KBM-7 (cell line): Measurements from ENCODE around the gene MAD1L1.

Experiments used
- DNase-seq: peaks from one replicate; pipeline ENCODE4 v3.0.0-alpha.2; 2015
- in situ Hi-C: fragments of 300-500 bp; cut with MboI; formaldehyde crosslinking; loops from 2 replicates; pipeline ENCODE4 v1.14.3; 2020; ENCODE audit warnings: low sequenced_read_pairs, low pct_unique_long_range_greater_than_20kb, mixed read lengths

Gene MAD1L1

DNA sequence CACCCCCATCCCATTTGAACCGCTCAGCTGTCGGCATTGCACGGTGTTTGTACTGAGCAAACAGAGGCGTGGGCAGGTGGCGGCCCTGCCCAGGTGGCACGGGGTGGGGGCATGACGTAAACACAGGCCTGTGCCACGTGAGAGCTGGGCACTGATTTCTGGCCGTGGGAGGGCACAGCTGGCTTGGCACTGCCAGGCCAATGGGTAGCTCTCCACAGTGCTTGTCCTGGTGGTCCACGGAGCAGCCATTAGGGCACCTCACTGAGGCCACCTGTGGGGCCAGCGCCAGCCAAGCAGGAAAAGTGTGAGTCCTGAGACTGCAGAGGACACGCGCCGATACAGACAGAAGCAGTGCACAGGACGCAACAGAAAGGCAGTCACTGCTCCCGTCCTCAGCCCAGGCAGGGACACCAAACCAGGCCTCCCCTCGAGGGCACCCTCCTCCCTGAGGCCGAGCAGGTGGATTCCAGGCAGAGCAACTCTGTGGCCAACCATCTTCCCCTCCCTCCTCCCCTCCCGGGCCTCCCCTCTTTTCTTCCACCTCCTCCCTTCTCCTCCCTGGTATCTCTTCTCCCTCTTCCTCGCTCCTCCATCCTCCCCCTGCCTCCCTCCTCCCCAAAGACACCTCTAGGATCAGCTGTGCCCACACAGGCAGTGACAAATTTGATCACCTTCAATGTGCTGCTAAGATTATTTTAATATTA lies 303.9 kb downstream of the MAD1L1 start:
- DNase-seq = no peak
- in situ Hi-C loops = no loop called here

DNA sequence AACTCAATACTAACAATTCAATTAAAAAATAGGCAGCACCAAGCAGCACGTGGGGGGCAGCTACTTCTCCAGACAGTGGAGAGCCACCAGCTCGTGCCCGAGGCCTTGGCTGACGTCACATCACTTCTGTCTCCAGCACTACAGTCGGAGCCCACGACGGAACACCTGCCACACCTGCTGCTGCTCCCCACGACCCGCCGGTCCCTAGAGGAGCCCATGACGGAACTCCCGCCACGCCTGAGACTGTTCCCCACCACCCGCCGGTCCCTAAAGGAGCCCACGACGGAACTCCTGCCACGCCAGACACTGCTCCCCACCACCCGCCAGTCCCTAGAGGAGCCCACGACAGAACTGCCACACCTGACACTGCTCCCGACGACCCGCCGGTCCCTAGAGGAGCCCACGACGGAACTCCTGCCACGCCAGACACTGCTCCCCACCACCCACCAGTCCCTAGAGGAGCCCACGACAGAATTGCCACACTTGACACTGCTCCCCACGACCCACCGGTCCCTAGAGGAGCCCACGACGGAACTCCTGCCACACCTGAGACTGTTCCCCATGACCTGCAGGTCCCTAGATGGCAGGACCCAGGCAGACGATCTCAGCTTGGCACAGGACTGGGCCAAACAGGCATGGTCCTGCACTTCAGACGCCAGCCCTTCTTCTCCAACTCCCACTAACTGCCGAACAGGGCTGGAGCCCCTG lies 304.7 kb downstream of the MAD1L1 start:
- DNase-seq = no peak
- in situ Hi-C loops = no loop called here

- in situ Hi-C loops = no loop called here
- DNase-seq = no peak
Measured at GRCh38 chr7:1926908-1927306, 305.8 kb downstream of the MAD1L1 start.

DNA sequence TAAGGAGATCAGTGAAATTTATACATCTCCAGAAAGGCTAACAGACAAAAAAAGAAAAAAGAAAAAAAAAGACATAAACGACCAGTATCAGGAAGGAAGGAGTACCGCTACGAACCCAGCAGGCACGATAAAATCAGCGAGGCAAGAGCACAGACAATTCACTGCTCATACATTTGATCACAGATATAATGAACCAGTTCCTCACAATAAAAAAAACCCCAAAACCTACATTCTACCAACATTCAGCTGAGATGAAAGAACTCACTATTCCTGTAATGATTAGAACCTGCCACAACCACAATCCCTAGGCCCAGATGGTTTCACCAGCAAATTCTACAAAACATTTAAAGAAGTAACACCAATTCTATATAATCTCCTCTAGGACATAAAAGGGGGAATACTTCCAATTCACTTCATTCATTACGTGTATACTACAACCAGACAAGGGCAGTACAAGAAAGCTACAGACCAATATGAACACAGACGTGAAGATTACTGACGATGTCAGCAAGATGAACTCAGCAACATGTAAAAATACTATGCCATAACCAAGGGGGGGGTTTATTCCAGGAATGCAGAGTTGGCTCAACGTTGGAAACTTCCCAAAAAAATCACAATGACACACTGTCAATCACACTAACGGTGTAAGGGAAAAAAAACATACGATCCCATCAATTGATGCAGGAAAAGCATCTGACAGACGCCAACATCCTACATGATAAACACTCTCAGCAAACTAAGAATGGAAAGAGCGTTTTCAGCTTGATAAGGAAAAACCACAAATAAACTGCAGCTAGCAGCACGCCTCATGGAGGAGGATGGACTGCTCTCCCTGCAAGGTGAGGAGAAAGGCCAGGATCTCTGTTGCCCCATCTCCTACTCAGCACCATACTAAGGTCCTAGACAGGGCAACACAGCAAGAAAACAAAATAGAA lies 306.5 kb downstream of the MAD1L1 start:
- in situ Hi-C loops = no loop called here
- DNase-seq = peak; percentile 28

GRCh38 chr7:1925349-1925748 lies 307.4 kb downstream of the MAD1L1 start:
- in situ Hi-C loops = no loop called here
- peak; percentile 55 for DNase-seq

DNA sequence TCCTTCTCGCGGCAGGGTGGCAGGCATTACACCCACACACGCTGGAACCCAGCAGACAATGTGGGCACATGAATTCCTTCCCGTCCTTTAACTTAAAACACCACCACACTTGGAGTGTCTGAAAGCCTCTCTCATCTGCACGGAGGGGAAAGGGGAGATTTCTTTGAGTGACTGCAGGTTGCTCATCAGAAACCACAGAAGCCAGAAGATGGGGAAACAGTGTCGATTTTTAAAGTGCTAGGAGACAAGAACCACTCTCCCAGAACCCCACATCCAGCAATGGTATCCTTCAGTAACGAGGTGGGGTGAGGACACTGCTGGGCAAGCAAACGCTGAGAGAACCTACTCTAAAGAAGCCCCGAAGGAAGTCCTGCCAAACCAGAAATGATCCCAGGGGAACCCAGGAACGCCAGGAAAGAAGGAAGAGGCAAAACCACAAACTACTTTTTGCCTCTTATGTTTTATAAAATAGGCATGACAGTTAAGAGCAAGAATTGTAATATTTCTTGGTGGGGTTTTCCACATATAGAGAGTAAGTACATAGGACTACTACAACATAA lies 308.4 kb downstream of the MAD1L1 start:
- peak; percentile 62 for DNase-seq
- in situ Hi-C loops = no loop called here

- DNase-seq = no peak
- in situ Hi-C loops = no loop called here
Measured at GRCh38 chr7:1923409-1924257, 309.1 kb downstream of the MAD1L1 start.

- no peak for DNase-seq
- in situ Hi-C loops = no loop called here
Measured at GRCh38 chr7:1922870-1923236, 309.9 kb downstream of the MAD1L1 start.

GRCh38 chr7:1922071-1922869 lies 310.5 kb downstream of the MAD1L1 start:
- in situ Hi-C loops = no loop called here
- no peak for DNase-seq

GRCh38 chr7:1920881-1921280 lies 311.9 kb downstream of the MAD1L1 start:
- in situ Hi-C loops = no loop called here
- DNase-seq = no peak

- in situ Hi-C loops = no loop called here
- DNase-seq = peak; percentile 69
Measured at GRCh38 chr7:1920266-1920681, 312.5 kb downstream of the MAD1L1 start.

DNA sequence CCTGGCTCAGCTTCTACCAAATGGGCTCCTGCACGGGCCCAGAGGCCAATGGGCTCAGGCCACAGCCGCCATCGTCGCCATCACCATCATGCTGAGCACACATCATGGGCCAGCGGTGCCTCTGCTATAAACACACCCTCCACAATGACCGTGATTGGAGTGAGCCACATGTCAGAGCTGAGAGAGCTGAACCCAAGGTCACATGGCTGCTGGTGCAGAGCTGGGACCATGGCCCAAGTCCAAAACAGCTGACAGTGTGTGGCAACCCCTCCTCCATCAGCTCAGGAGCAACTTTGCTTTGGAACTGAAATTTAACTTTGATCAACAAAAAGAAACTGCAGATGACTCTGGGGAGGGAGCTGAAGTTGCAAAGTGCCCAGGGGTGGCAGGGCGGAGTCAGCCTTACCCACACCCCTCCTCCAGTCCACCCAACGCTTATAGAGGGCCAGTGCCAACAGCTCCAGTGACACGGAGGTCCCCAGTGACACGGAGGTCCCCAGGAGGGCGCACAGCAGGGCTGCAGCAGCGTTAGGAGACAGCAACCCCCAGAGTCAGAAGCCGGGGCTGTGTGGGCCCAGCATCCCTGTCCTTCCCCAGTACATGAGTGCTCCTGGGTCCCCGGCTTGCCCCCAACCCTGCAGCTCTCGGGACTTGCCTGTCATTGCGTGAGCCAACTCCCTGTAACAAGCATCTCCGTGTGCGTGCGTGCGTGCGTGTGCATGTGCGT lies 313.0 kb downstream of the MAD1L1 start:
- no peak for DNase-seq

DNA sequence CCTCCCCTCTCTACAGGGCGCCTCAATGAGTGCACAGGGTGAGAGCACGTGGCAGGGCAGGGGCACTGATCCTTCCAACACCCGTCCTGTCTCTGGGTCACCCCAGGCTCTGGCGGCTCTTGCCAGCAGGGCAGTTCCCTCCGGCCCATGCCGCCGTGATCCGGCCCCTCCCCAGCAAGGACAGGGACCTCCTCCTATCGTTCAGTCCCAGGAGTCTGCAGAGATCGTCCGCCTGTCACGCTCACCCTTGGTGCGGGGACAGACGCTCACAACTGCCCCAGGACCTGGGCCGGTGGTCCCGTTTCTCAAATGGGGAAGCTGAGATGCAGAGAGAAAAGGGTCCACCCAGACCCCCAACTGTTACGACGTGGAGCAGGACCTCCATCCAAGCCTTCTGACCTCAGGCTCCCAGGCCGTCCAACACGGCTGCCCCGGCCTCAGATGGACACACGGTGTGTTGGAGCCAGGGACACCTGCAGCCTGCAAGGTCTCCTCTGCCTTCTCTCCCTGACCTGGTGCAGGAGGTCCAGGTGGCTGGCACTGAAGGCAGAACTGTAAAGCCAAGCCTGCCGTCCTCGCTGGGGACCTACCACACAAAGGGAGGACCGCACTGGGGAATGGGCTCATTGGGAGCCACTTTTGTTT lies 313.7 kb downstream of the MAD1L1 start:
- DNase-seq = no peak
- in situ Hi-C loops = no loop called here

More for the DNA sequence above, 313.0 kb downstream of the MAD1L1 start:
- in situ Hi-C loops = no loop called here

- no peak for DNase-seq
- in situ Hi-C loops = no loop called here
Measured at GRCh38 chr7:1918063-1918645, 314.6 kb downstream of the MAD1L1 start.

DNA sequence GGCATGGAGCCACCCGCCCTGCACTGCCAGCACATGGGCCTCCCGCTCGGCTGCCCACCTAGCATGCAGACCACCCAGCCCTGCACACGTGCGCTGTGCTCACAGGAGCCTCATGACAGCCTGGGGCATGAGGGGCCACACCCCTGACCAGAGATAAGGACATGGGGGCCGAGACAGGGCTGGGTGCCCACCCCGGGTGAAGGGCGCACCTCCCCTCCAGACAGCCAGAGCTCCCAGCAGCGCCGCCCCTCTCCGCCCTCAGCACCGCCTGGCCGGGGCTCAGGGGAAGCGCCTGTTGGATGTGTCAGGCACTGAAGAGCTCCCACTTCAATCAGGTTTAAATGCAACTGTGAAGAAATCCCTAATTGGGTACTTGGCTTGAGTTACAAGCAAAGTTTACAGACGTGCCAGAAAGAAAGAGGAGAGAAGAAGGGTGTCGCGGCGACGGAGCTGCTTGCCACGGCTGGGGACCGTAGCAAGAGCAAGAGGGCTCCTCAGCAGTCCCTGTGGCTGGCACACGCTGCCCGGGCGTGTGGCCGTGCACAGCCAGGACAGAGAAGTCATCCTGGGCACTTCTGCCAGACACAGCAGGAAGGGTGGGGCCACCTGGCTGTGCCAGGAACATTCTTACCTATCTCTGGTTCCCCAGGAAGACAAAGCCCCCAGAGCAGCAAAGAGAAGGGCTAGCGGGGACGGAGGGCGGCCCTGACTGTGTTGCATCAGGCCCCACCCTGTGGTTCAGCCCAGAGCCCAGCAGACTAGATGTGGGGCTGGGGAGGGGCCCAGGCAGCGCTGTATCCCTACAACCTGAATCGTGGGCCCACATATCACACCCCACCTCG lies 315.3 kb downstream of the MAD1L1 start:
- DNase-seq = no peak
- in situ Hi-C loops = no loop called here

- DNase-seq = no peak
- in situ Hi-C loops = no loop called here
Measured at GRCh38 chr7:1916601-1916970, 316.2 kb downstream of the MAD1L1 start.
